Prostate gland (tissue), 2 donors: ENCODE data around the gene FFAR2. TPM values are rescaled to one million over a fixed set of nuclear protein-coding genes. Genes with fewer than 3 reads are reported as not detected.
A peak's percentile ranks its signal among the peaks of the same experiment; 100 is the strongest.
"Not testable (repeated sequence)": the region's sequence is repeated elsewhere in the genome, so short reads cannot be mapped to it uniquely, and the experiment has no call there.

Source experiments
- DNase-seq: peaks from one replicate; pipeline ENCODE4 v3.0.0-alpha.2; 2019; ENCODE audit warnings: low spot score
- H3K27ac ChIP-seq, 2 donors: fragments of 200-600 bp; sonication (generic); 2 replicates each; pipeline ENCODE4 v1.5.1; 2017 to 2019
- H3K27me3 ChIP-seq: fragments of 200-600 bp; sonication (generic); replicated peaks from 2 replicates; pipeline ENCODE4 v1.5.1; 2019; ENCODE audit not compliant: insufficient read depth
- H3K36me3 ChIP-seq, 2 donors: fragments of 200-600 bp; sonication (generic); 1 replicate in 1 of 2; 2 replicates in 1 of 2; pipeline versions ENCODE4 v1.5.1 to v1.8.1; 2017 to 2019
- H3K4me1 ChIP-seq: fragments of 200-600 bp; sonication (generic); replicated peaks from 2 replicates; pipeline ENCODE4 v1.5.1; 2019
- H3K4me3 ChIP-seq, 2 donors: fragments of 200-600 bp; sonication (generic); 2 replicates each; pipeline ENCODE4 v1.5.1; 2017 to 2019
- H3K9me3 ChIP-seq: fragments of 200-600 bp; sonication (generic); 2 replicates; pipeline ENCODE4 v1.5.1; 2017
- CTCF ChIP-seq, 4 experiments: fragments of 200-600 bp in 2 of 4; fragments of 450-650 bp in 2 of 4; sonication (generic) in 2 of 4; IDR thresholded peaks; 1 replicate in 3 of 4; 2 replicates in 1 of 4; pipeline ENCODE4 v1.5.1; 2016 to 2019; ENCODE audit warnings: antibody characterized with exemption in 4 of 4, mild to moderate bottlenecking in 2 of 4, moderate library complexity in 2 of 4
- POLR2A ChIP-seq: fragments of 450-650 bp; IDR thresholded peaks from one replicate; pipeline ENCODE4 v1.6.1; 2016; ENCODE audit warnings: antibody characterized with exemption, mild to moderate bottlenecking
- POLR2AphosphoS5 ChIP-seq: sonication (generic); formaldehyde crosslinking; IDR thresholded peaks from one replicate; pipeline ENCODE4 v1.6.1; 2017; ENCODE audit warnings: antibody characterized with exemption
- WGBS: methylation state at CpG from one replicate; pipeline ENCODE4 v1.1.5; 2018; 5-methylcytosine and 5-hydroxymethylcytosine counted together
- intact Hi-C: fragments of 100-400 bp; cut with DNase I; formaldehyde crosslinking; loops from one replicate; pipeline ENCODE4 v1.14.2; 2022
- total RNA-seq, 2 donors: library from RNA; depleted of rRNA; stranded (reverse); fragments of >200 nt; gene quantifications; one replicate each; pipeline ENCODE4 v1.1.0, GENCODE V29; 2016

The FFAR2 gene
- total RNA-seq, 2 donors from 2014 or later, result 0.87 TPM; not detected in 1

DNA sequence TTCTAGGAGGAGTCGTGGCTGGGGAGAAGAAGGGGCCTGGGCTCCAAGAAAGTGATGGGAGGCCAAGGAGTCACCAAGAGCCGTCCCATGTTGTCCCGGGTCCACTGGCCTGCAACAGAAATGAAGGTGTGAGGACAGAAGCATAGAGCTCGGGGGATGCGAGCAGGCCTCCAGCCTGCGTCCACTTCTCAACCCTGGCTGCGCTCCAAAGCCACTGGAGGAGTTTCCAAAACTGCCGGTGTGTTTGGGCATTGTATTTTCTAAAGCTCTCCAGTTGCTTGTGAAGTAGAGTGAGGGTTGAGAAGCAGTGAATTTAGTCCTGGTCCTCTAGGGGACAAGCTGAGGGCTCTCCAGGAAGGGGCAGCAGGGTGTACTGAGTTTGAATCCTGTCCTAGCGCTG lies 13.0 kb downstream of the FFAR2 start:
- no peaks in the 10 kb centered on the region for H3K36me3 ChIP-seq
- WGBS, result 70% methylated on average over 9 of the region's 9 CpGs
- no peak for TF ChIP-seq CTCF (IDR thresholded peaks at IDR 0.05)
- TF ChIP-seq POLR2AphosphoS5, result no peak
- no peak for TF ChIP-seq POLR2A
- DNase-seq, result no peak
- intact Hi-C loops, result no loop called here
- H3K9me3 ChIP-seq, result no peaks in the 10 kb centered on the region
- no peaks in the 10 kb centered on the region for H3K27me3 ChIP-seq
- H3K27ac ChIP-seq, result no peak overlapping the region
- H3K4me1 ChIP-seq, result no peaks in the 10 kb centered on the region
- H3K4me3 ChIP-seq, result no peak overlapping the region

DNA sequence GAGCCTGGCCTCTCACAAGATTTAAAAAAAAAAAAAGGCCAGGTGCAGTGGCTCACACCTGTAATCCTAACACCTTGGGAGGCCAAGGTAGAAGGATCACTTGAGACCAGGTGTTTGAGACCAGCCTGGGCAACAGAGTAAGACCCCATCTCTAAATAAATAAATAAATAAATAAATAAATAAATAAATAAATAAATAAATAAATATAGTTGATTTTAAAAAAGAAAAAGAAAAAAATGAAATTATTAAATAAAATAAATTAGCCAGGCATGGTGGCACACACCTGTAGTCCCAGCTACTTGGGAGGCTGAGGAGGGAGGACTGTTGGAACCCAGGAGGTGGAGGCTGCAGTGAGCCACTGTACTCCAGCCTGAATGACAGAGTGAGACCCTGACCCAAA lies 13.7 kb downstream of the FFAR2 start:
- H3K9me3 ChIP-seq, intact Hi-C loops, DNase-seq, H3K27me3 ChIP-seq, H3K4me3 ChIP-seq, H3K36me3 ChIP-seq, H3K4me1 ChIP-seq, H3K27ac ChIP-seq: not testable (repeated sequence)

GRCh38 chr19:35462476-35462953 lies 14.5 kb downstream of the FFAR2 start:
- intact Hi-C loops, result no loop called here
- Histone ChIP-seq H3K9me3 (no peaks in the 10 kb centered on the region), H3K36me3 (no peaks in the 10 kb centered on the region), H3K4me3 (no peak overlapping the region), H3K27ac (no peak overlapping the region), H3K27me3 (no peaks in the 10 kb centered on the region), H3K4me1 (no peaks in the 10 kb centered on the region)
- DNase-seq, result no peak
- TF ChIP-seq POLR2AphosphoS5 (no peak), POLR2A (no peak), CTCF (IDR thresholded peaks at IDR 0.05) (no peak)
- WGBS, result 52% methylated on average over 6 of the region's 6 CpGs

- H3K27me3 ChIP-seq, intact Hi-C loops, H3K4me1 ChIP-seq, H3K36me3 ChIP-seq, H3K27ac ChIP-seq, H3K9me3 ChIP-seq, H3K4me3 ChIP-seq, DNase-seq: not testable (repeated sequence)
- WGBS, result 73% methylated on average over 7 of the region's 7 CpGs
These were observed 14.9 kb downstream of the FFAR2 start for GRCh38 chr19:35462956-35463355.

DNA sequence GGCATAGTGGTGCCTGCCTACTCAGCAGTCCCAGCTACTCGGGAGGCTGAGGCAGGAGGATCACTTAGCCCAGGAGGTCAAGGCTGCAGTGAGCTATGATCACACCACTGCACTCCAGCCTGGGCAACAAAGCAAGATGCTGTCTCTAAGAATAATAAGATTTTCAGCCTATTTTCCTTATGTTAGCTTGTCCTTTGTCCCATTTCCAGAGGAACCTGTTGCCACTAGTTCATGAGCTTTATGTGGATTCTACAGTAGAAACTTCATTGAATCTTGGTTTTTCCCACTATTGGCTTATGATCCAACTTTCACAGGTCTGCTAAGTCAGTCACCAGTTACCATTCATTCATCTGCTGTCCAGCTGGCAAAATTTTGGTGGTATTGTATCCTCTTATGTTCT lies 18.2 kb downstream of the FFAR2 start:
- Histone ChIP-seq H3K27me3 (no peaks in the 10 kb centered on the region), H3K36me3 (no peaks in the 10 kb centered on the region), H3K4me3 (no peak overlapping the region), H3K4me1 (no peaks in the 10 kb centered on the region), H3K9me3 (no peaks in the 10 kb centered on the region), H3K27ac (no peak overlapping the region)
- intact Hi-C loops, result no loop called here
- no peak for TF ChIP-seq POLR2A
- TF ChIP-seq CTCF (IDR thresholded peaks at IDR 0.05), result no peak
- no peak for TF ChIP-seq POLR2AphosphoS5
- WGBS, result 80% methylated on average over 1 of the region's 1 CpG
- no peak for DNase-seq

GRCh38 chr19:35468637-35469036 lies 20.6 kb downstream of the FFAR2 start:
- peak; percentile 8 for TF ChIP-seq POLR2AphosphoS5
- TF ChIP-seq CTCF (IDR thresholded peaks at IDR 0.05), result peak; percentile 22 to 81 (median 63)
- no peak for TF ChIP-seq POLR2A
- H3K4me1 ChIP-seq, result no peaks in the 10 kb centered on the region

More at GRCh38 chr19:35468637-35469036, 20.6 kb downstream of the FFAR2 start:
- H3K27ac ChIP-seq, result no peak overlapping the region
- intact Hi-C loops, result loop anchor here (2.0 kb wide), 1 partner anchor 116 kb away; no protein-coding TSS in a partner anchor
- WGBS, result 44% methylated on average over 2 of the region's 2 CpGs
- H3K4me3 ChIP-seq, result no peak overlapping the region
- H3K36me3 ChIP-seq, result no peaks in the 10 kb centered on the region
- H3K9me3 ChIP-seq, result no peaks in the 10 kb centered on the region
- H3K27me3 ChIP-seq, result no peaks in the 10 kb centered on the region
- peak; percentile 51 for DNase-seq
